H9 (cell line): ENCODE measurements around the gene INPP5E. TPM values are rescaled to one million over a fixed set of nuclear protein-coding genes. Genes with fewer than 3 reads are reported as not detected.

Experiments used
- DNase-seq: peaks from one replicate; pipeline ENCODE4 v3.0.0-alpha.2; 2017
- H2AFZ ChIP-seq: one replicate; pipeline ENCODE4 v1.6.1; 2013; ENCODE audit warnings: mild to moderate bottlenecking, low read length, control low read depth, moderate library complexity
- H2AK5ac ChIP-seq: 2 replicates; pipeline ENCODE4 v1.6.1; 2013; ENCODE audit warnings: low read length, control low read depth, mixed read lengths; ENCODE audit not compliant: insufficient read length
- H2BK120ac ChIP-seq: one replicate; pipeline ENCODE4 v1.6.1; 2013; ENCODE audit warnings: low read depth, mild to moderate bottlenecking, low read length, control low read depth, inconsistent platforms; ENCODE audit not compliant: poor library complexity, severe bottlenecking
- H2BK12ac ChIP-seq: 2 replicates; pipeline ENCODE4 v1.6.1; 2013; ENCODE audit warnings: low read length, control low read depth, mixed read lengths, low read depth; ENCODE audit not compliant: insufficient read length
- H2BK15ac ChIP-seq: 2 replicates; pipeline ENCODE4 v1.6.1; 2013; ENCODE audit warnings: low read depth, low read length, control low read depth
- H2BK20ac ChIP-seq: one replicate; pipeline ENCODE4 v1.6.1; 2013; ENCODE audit warnings: low read depth, mild to moderate bottlenecking, low read length, control low read depth, inconsistent platforms; ENCODE audit not compliant: poor library complexity, severe bottlenecking
- H2BK5ac ChIP-seq: 2 replicates; pipeline ENCODE4 v1.6.1; 2013; ENCODE audit warnings: low read length, control low read depth, mixed read lengths; ENCODE audit not compliant: insufficient read length
- H3K14ac ChIP-seq: 2 replicates; pipeline ENCODE4 v1.6.1; 2013; ENCODE audit warnings: low read length, control low read depth; ENCODE audit not compliant: insufficient read depth
- H3K18ac ChIP-seq: 2 replicates; pipeline ENCODE4 v1.6.1; 2013; ENCODE audit warnings: low read depth, mild to moderate bottlenecking, mixed read lengths, low read length, control low read depth; ENCODE audit not compliant: insufficient read length
- H3K23ac ChIP-seq: 2 replicates; pipeline ENCODE4 v1.6.1; 2013; ENCODE audit warnings: low read length, control low read depth, mixed read lengths, low read depth; ENCODE audit not compliant: insufficient read length
- H3K23me2 ChIP-seq: 2 replicates; pipeline ENCODE4 v1.6.1; 2013; ENCODE audit warnings: low read depth, mild to moderate bottlenecking, mixed read lengths, low read length, control low read depth; ENCODE audit not compliant: insufficient read length, poor library complexity, severe bottlenecking
- H3K27ac ChIP-seq: 2 replicates; pipeline ENCODE4 v1.5.1; 2013; ENCODE audit warnings: low read length, control low read depth, mixed read lengths, low read depth; ENCODE audit not compliant: insufficient read length
- H3K27me3 ChIP-seq: 2 replicates; pipeline ENCODE4 v1.6.1; 2013; ENCODE audit warnings: low read length, control low read depth, inconsistent platforms; ENCODE audit not compliant: insufficient read depth
- H3K4ac ChIP-seq: 2 replicates; pipeline ENCODE4 v1.6.1; 2013; ENCODE audit warnings: low read depth, mild to moderate bottlenecking, control low read depth, inconsistent platforms, low read length, moderate library complexity
- H3K4me1 ChIP-seq: 2 replicates; pipeline ENCODE4 v1.6.1; 2013; ENCODE audit warnings: low read length, control low read depth, inconsistent platforms; ENCODE audit not compliant: insufficient read depth
- H3K4me2 ChIP-seq: 2 replicates; pipeline ENCODE4 v1.6.1; 2013; ENCODE audit warnings: low read length, control low read depth, mixed read lengths; ENCODE audit not compliant: insufficient read length, insufficient read depth
- H3K56ac ChIP-seq: 2 replicates; pipeline ENCODE4 v1.6.1; 2013; ENCODE audit warnings: low read depth, mild to moderate bottlenecking, mixed read lengths, low read length, control low read depth; ENCODE audit not compliant: insufficient read length
- H3K79me1 ChIP-seq: 2 replicates; pipeline ENCODE4 v1.6.1; 2013; ENCODE audit warnings: low read depth, mild to moderate bottlenecking, moderate library complexity, low read length, control low read depth, inconsistent platforms; ENCODE audit not compliant: insufficient read depth, poor library complexity, severe bottlenecking
- H3K79me2 ChIP-seq: 2 replicates; pipeline ENCODE4 v1.6.1; 2013; ENCODE audit warnings: low read length, control low read depth, inconsistent platforms; ENCODE audit not compliant: insufficient read depth
- H3K9ac ChIP-seq: 2 replicates; pipeline ENCODE4 v1.6.1; 2013; ENCODE audit warnings: low read length, control low read depth, mixed read lengths; ENCODE audit not compliant: insufficient read length; ENCODE audit errors: extremely low read depth
- H3K9me3 ChIP-seq: one replicate; pipeline ENCODE4 v1.6.1; 2013; ENCODE audit warnings: low read depth, low read length, inconsistent platforms; ENCODE audit not compliant: control insufficient read depth
- H3T11ph ChIP-seq: one replicate; pipeline ENCODE4 v1.6.1; 2013; ENCODE audit warnings: mild to moderate bottlenecking, low read length, control low read depth, inconsistent platforms
- H4K20me1 ChIP-seq: one replicate; pipeline ENCODE4 v1.6.1; 2013; ENCODE audit not compliant: control insufficient read depth, insufficient read length, insufficient read depth
- H4K5ac ChIP-seq: 2 replicates; pipeline ENCODE4 v1.6.1; 2013; ENCODE audit warnings: low read depth, mild to moderate bottlenecking, mixed read lengths, low read length, control low read depth; ENCODE audit not compliant: insufficient read length
- H4K8ac ChIP-seq: replicated peaks from 2 replicates; pipeline ENCODE4 v1.6.1; 2013; ENCODE audit warnings: low read length, control low read depth, mixed read lengths, low read depth; ENCODE audit not compliant: insufficient read length
- H4K91ac ChIP-seq: 2 replicates; pipeline ENCODE4 v1.6.1; 2013; ENCODE audit warnings: low read depth, mild to moderate bottlenecking, moderate library complexity, mixed read lengths, low read length, control low read depth; ENCODE audit not compliant: insufficient read length
- H3K27ac Mint-ChIP-seq, 3 experiments: 2 replicates in 2 of 3; 3 replicates in 1 of 3; pipeline ENCODE4 v1.8.0; 2020 to 2021; ENCODE audit warnings: mixed read lengths in 3 of 3, mild to moderate bottlenecking in 1 of 3, moderate library complexity in 1 of 3
- H3K27me3 Mint-ChIP-seq: 2 replicates; pipeline ENCODE4 v1.8.0; 2021; ENCODE audit warnings: low read depth, mild to moderate bottlenecking, moderate library complexity, mixed read lengths
- H3K36me3 Mint-ChIP-seq, 3 experiments: 2 replicates in 2 of 3; 3 replicates in 1 of 3; pipeline ENCODE4 v1.8.0; 2020 to 2021; ENCODE audit warnings: low read depth in 3 of 3, mixed read lengths in 3 of 3; ENCODE audit not compliant: insufficient read depth in 1 of 3
- H3K4me1 Mint-ChIP-seq, 2 experiments: 2 replicates each; pipeline ENCODE4 v1.8.0; 2020; ENCODE audit warnings: mixed read lengths in 2 of 2
- H3K4me3 Mint-ChIP-seq, 2 experiments: 2 replicates in 1 of 2; 3 replicates in 1 of 2; pipeline ENCODE4 v1.8.0; 2020 to 2021; ENCODE audit warnings: mild to moderate bottlenecking in 2 of 2, mixed read lengths in 2 of 2, moderate library complexity in 1 of 2
- H3K9me3 Mint-ChIP-seq, 2 experiments: 2 replicates in 1 of 2; 3 replicates in 1 of 2; pipeline ENCODE4 v1.8.0; 2020; ENCODE audit warnings: mild to moderate bottlenecking in 2 of 2, mixed read lengths in 2 of 2, moderate library complexity in 1 of 2
- WGBS: extraction: QIAGEN DNeasy Blood & Tissue Kit; methylation state at CpG from one replicate; pipeline ENCODE4 v1.1.7; 2013; ENCODE audit warnings: missing lambda C conversion rate, low lambda C conversion rate, mixed read lengths; ENCODE audit not compliant: insufficient read length; ENCODE audit errors: extremely low coverage; 5-methylcytosine and 5-hydroxymethylcytosine counted together
- total RNA-seq: library from RNA; stranded (reverse); gene quantifications from 2 replicates; pipeline ENCODE4 v1.2.1, GENCODE V29; 2021
- TF ChIP-seq, protein P1 (sequence below): fragments of 200-600 bp; sonication (generic); conservative IDR thresholded peaks from 3 replicates; pipeline ENCODE4 v1.8.0; 2021; ENCODE audit warnings: antibody characterized with exemption, mild to moderate bottlenecking

Gene INPP5E
- total RNA-seq, 1 experiment from 2014 or later = 21.0 TPM

DNA sequence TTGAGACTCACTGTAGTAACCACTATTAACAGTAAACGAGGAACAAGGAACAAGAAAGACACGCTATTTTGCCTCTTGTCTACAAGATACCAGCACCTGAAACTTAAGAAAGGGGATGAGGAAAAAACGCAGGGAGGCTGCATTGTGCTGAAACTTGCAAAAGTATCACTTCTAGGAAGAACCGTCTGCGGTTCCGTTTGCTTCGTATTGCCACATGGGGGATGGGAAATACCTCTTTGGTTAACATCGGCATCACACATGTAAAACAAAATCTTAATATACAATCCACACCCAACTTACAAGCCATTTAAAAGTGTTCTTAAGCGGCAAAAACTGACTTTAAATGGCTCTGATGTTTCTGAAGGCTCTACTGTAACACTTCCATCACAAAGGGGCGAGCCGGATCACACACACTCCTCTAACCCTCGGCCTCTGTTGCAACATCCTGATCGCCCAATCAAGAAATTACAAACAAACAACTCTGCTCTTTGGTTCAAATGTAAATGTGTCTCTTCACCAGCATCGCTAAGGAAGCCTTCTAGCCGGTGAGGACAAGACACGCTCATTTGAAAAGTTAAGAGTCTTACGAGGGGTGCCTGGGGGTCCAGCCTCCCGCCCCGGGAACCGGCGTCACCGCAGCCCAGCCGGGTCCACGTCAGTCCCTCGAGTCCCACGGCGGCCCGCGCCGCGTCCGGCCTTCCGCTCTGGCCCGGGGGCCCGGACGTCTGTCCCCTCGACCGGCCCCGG lies 42.6 kb upstream of the INPP5E start:
- Histone ChIP-seq H3K79me2 (peaks cover 38% of the 10 kb centered on the region), H3K4me1 (peaks cover 3% of the 10 kb centered on the region; the same call in 1 of the 2 replicates), H2AK5ac (no peak overlapping the region), H4K8ac (no peak overlapping the region), H3K56ac (no peak overlapping the region), H2BK12ac (no peak overlapping the region), H2BK5ac (no peak overlapping the region), H3T11ph (peak overlapping the region; percentile 59), H3K4me2 (peak overlapping the region; percentile 94), H4K20me1 (peaks cover 2% of the 10 kb centered on the region), H4K5ac (no peak overlapping the region), H2AFZ (no peak overlapping the region), H3K27me3 (no peaks in the 10 kb centered on the region), H4K91ac (no peak overlapping the region), H3K23ac (no peak overlapping the region), H3K79me1 (peaks cover 4% of the 10 kb centered on the region), H2BK15ac (no peak overlapping the region), H2BK120ac (peak overlapping the region; percentile 71), H3K27ac (peak overlapping the region; percentile 34), H3K18ac (peak overlapping the region; percentile 86), H3K23me2 (peaks cover 11% of the 10 kb centered on the region), H3K9ac (peak overlapping the region; percentile 97), H3K14ac (peak overlapping the region; percentile 86; the same call in 1 of the 2 replicates), H3K4ac (no peak overlapping the region; the same call in 1 of the 2 replicates), H3K9me3 (no peaks in the 10 kb centered on the region), H2BK20ac (peak overlapping the region; percentile 90)
- no peaks in the 10 kb centered on the region for H3K27me3 Mint-ChIP-seq
- H3K27ac Mint-ChIP-seq = peak overlapping the region; percentile 84 to 98 (median 97); a peak in 6 of 7 replicates
- peak overlapping the region; percentile 93 to 96 for H3K4me3 Mint-ChIP-seq
- no peaks in the 10 kb centered on the region for H3K9me3 Mint-ChIP-seq
- WGBS = no CpG with 5 or more reads among the region's 39 CpGs
- H3K4me1 Mint-ChIP-seq = peaks cover 8 to 14% of the 10 kb centered on the region in 2 experiments
- H3K36me3 Mint-ChIP-seq = peaks cover 8 to 22% (median 19%) of the 10 kb centered on the region in 3 experiments; a peak in 6 of 7 replicates
- no peak for DNase-seq
- TF ChIP-seq, protein P1, sequence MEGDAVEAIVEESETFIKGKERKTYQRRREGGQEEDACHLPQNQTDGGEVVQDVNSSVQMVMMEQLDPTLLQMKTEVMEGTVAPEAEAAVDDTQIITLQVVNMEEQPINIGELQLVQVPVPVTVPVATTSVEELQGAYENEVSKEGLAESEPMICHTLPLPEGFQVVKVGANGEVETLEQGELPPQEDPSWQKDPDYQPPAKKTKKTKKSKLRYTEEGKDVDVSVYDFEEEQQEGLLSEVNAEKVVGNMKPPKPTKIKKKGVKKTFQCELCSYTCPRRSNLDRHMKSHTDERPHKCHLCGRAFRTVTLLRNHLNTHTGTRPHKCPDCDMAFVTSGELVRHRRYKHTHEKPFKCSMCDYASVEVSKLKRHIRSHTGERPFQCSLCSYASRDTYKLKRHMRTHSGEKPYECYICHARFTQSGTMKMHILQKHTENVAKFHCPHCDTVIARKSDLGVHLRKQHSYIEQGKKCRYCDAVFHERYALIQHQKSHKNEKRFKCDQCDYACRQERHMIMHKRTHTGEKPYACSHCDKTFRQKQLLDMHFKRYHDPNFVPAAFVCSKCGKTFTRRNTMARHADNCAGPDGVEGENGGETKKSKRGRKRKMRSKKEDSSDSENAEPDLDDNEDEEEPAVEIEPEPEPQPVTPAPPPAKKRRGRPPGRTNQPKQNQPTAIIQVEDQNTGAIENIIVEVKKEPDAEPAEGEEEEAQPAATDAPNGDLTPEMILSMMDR = no peak
